Measurements from ENCODE around the gene NUP153. TPM values are rescaled to one million over a fixed set of nuclear protein-coding genes. Genes with fewer than 3 reads are reported as not detected.
A peak's percentile ranks its signal among the peaks of the same experiment; 100 is the strongest.
"Not testable (repeated sequence)": the region's sequence is repeated elsewhere in the genome, so short reads cannot be mapped to it uniquely, and the experiment has no call there.

NUP153 gene
- total and polyA plus RNA-seq, 2 of the 8 experiments (the other 6 are each of a cell fraction or from before 2014, with no cell fraction given) = 47.0 to 84.8 TPM

- TF ChIP-seq SIN3A (conservative IDR thresholded peaks at IDR 0.05 in 1 of 2, IDR thresholded peaks at IDR 0.05 in 1 of 2; ENCODE audit: low read depth in 1 of 2, low read length in 2 of 2) = no peak
- TF ChIP-seq GTF2F1 (IDR thresholded peaks at IDR 0.05; ENCODE audit: borderline replicate concordance, low read depth, low read length) = no peak
- no peak for TF ChIP-seq EP300 (IDR thresholded peaks at IDR 0.05; ENCODE audit: borderline replicate concordance in 1 of 2, low read depth in 2 of 2, low read length in 2 of 2)
- no peak for TF ChIP-seq POU5F1 (IDR thresholded peaks at IDR 0.05; ENCODE audit: low read depth, low read length)
- no peak for TF ChIP-seq CEBPB (IDR thresholded peaks at IDR 0.05; ENCODE audit: low read depth, low read length)
- TF ChIP-seq CBX5 (IDR thresholded peaks at IDR 0.05; ENCODE audit: low read depth, low read length) = no peak
- no peak for TF ChIP-seq KDM1A (IDR thresholded peaks at IDR 0.05; ENCODE audit: borderline replicate concordance, low read length)
Measured at GRCh38 chr6:17754254-17754653, 47.5 kb upstream of the NUP153 start (continued).

DNA sequence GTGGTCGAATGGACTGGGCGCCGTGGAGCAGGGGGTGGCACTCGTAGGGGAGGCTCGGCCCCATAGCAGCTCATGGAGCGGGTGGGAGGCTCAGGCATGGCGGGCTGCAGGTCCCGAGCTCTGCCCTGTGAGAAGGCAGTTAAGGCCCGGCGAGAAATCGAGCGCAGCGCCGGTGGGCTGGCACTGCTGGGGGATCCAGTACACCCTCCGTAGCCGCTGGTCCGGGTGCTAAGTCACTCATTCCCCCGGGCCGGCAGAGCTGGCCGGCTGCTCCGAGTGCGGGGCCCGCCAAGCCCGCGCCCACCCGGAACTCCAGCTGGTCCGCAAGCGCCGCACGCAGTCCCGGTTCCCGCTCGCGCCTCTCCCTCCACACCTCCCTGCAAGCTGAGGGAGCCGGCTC, 38.6 kb upstream of the NUP153 start:
- H2BK12ac ChIP-seq (ENCODE audit: low read depth, low read length); H3K9ac ChIP-seq (replicated peaks in 1 of 4; ENCODE audit: extremely low read depth in 1 of 4, low read depth in 3 of 4, low read length in 3 of 4); H3K4me3 ChIP-seq (ENCODE audit: extremely low read depth in 1 of 4, insufficient read depth in 2 of 4, low read depth in 3 of 4, low read length in 4 of 4); FAIRE-seq; H3K23ac ChIP-seq (ENCODE audit: insufficient read length); H3K9me3 ChIP-seq (ENCODE audit: insufficient read depth in 2 of 2, low read depth in 1 of 2, low read length in 1 of 2); H3K4me1 ChIP-seq (replicated peaks in 1 of 4; ENCODE audit: control insufficient read depth in 3 of 4, insufficient read depth in 4 of 4, low read length in 3 of 4); H3K18ac ChIP-seq (ENCODE audit: extremely low read depth, low read length); H3K56ac ChIP-seq (replicated peaks; ENCODE audit: insufficient read length, low read depth, low read length); H3K4me2 ChIP-seq (ENCODE audit: insufficient read depth in 1 of 2, low read depth in 2 of 2, low read length in 2 of 2); H3K36me3 ChIP-seq (ENCODE audit: control insufficient read depth in 2 of 4, insufficient read depth in 4 of 4, low read length in 3 of 4); H2BK120ac ChIP-seq (replicated peaks; ENCODE audit: low read depth, low read length); H3K23me2 ChIP-seq (ENCODE audit: low read depth, low read length); H4K91ac ChIP-seq (replicated peaks; ENCODE audit: insufficient read length, low read length); H3K14ac ChIP-seq (ENCODE audit: insufficient read length); H4K5ac ChIP-seq (ENCODE audit: insufficient read length, low read depth, low read length); H2BK20ac ChIP-seq (ENCODE audit: low read length); H2BK5ac ChIP-seq (ENCODE audit: low read depth, low read length); H2AK5ac ChIP-seq (ENCODE audit: low read depth, low read length); H3K4ac ChIP-seq (replicated peaks; ENCODE audit: insufficient read length, low read depth, low read length); H4K20me1 ChIP-seq (replicated peaks in 1 of 2; ENCODE audit: control insufficient read depth in 1 of 2, insufficient read depth in 2 of 2, low read length in 2 of 2); CTCF ChIA-PET (ENCODE audit: partially characterized antibody); H2BK15ac ChIP-seq (ENCODE audit: low read length); H3K79me2 ChIP-seq (ENCODE audit: control insufficient read depth in 1 of 2, insufficient read depth in 2 of 2, low read length in 2 of 2); H3K79me1 ChIP-seq (ENCODE audit: low read depth, low read length); H2AFZ ChIP-seq (ENCODE audit: low read length); DNase-seq (ENCODE audit: low read depth in 1 of 2, low spot score in 2 of 2); H3K27ac ChIP-seq (ENCODE audit: low read depth, low read length); H3K27me3 ChIP-seq (replicated peaks in 1 of 4; ENCODE audit: control insufficient read depth in 3 of 4, extremely low read depth in 1 of 4, insufficient read depth in 3 of 4, low read length in 3 of 4): not testable (repeated sequence)
- POLR2A ChIA-PET (ENCODE audit: partially characterized antibody) = interaction anchor here (2.3 kb wide), 1 partner anchor 10 kb away, joined by 5 read pairs; no protein-coding TSS in a partner anchor
- 0 out of 2 replicates have a peak overlapping the region, but pooled peaks have one; percentile 51 for H4K8ac ChIP-seq (ENCODE audit: extremely low read depth, insufficient read depth, low read length)
- WGBS, 2 experiments (ENCODE audit: extremely low coverage in 1 of 2, insufficient coverage in 1 of 2, insufficient read length in 1 of 2, insufficient replicate concordance in 2 of 2, low coverage in 1 of 2, low lambda C conversion rate in 2 of 2, missing lambda C conversion rate in 1 of 2) = 95% methylated on average over 21 of the region's 35 CpGs; no CpG with 5 or more reads in 1 of the 2 experiments
